GM21367 (cell line): ENCODE data around the gene TEX50.
"Not testable (repeated sequence)": the region's sequence is repeated elsewhere in the genome, so short reads cannot be mapped to it uniquely, and the experiment has no call there.

Experiments
- ATAC-seq: cut with Tn5 transposase; IDR thresholded peaks from one replicate; pipeline ENCODE4 v1.9.1; 2021; ENCODE audit not compliant: unreplicated experiment

TEX50 gene

GRCh38 chr1:173661271-173661670, 26.1 kb downstream of the TEX50 start:
- ATAC-seq = no peak

- ATAC-seq = no peak
Observed at GRCh38 chr1:173661763-173662162, 26.6 kb downstream of the TEX50 start.

GRCh38 chr1:173663159-173663558, 28.0 kb downstream of the TEX50 start:
- ATAC-seq = no peak

GRCh38 chr1:173666646-173667045, 31.5 kb downstream of the TEX50 start:
- no peak for ATAC-seq

- ATAC-seq = no peak
Observed at GRCh38 chr1:173669491-173669941, 34.4 kb downstream of the TEX50 start, which contains the start of gene ANKRD45. TSS of gene ANKRD45 (minus strand) at chr1:173669851. CDS start at chr1:173659418, 10,433 bp downstream.

DNA sequence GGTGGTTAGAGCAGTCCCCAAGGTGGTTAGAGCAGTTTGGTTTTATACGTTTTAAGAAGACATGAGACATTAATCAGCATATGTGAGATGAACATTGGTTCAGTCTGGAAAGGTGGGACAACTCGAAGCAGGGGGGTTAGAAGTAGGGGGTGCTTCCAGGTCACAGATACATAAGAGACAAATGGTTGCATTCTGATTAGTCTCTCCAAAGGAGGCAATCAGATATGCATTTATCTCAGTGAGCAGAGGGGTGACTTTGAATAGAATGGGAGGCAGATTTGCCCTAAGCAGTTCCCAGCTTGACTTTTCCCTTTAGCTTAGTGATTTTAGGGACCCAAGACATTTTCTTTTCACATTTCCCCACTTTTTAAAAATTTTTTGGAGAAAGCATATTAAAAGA, 39.4 kb downstream of the TEX50 start:
- not testable (repeated sequence) for ATAC-seq

GRCh38 chr1:173680152-173680551, 45.0 kb downstream of the TEX50 start:
- not testable (repeated sequence) for ATAC-seq

- no peak for ATAC-seq
Observed at GRCh38 chr1:173682184-173682583, 47.0 kb downstream of the TEX50 start.

DNA sequence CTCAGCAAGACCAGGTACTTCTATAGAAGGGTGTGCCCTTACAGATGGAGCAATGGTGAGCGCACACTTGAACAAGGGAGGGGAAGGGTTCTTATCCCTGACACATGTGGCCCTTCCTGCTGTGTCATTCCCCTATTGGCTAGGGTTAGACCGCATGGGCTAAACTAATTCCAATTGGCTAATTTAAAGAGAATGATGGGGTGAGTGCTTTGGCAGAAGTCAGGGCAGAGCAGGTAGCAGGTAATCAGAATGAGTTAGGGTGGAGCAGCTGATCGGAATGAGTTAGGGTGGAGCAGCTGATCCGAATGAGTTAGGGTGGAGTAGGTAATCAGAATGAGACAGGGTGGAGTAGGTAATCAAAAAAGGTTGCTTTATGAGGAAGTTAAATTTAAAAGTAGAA, 48.7 kb downstream of the TEX50 start:
- not testable (repeated sequence) for ATAC-seq

GRCh38 chr1:173685121-173685520, 50.0 kb downstream of the TEX50 start:
- ATAC-seq = not testable (repeated sequence)
